ENCODE results near the gene LAT.
"Not testable (repeated sequence)": the region's sequence is repeated elsewhere in the genome, so short reads cannot be mapped to it uniquely, and the experiment has no call there.

LAT gene

DNA sequence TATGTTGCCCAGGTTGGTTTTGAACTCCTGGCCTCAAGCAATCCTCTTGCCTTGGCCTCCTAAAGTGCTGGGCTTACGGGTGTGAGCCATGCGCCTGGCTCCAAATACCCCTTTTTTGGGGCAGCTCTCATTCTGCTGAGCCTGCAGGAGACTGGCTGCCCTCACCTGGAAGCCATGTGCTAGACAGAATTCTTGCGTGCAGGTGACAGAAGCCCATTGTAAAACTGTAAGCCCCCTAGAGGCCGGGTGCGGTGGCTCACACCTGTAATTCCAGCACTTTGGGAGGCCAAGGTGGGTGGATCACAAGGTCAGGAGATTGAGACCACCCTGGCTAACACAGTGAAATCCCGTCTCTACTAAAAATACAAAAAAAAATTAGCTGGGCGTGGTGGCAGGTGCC, 4.5 kb upstream of the LAT start:
- not testable (repeated sequence) for DNase-seq

DNA sequence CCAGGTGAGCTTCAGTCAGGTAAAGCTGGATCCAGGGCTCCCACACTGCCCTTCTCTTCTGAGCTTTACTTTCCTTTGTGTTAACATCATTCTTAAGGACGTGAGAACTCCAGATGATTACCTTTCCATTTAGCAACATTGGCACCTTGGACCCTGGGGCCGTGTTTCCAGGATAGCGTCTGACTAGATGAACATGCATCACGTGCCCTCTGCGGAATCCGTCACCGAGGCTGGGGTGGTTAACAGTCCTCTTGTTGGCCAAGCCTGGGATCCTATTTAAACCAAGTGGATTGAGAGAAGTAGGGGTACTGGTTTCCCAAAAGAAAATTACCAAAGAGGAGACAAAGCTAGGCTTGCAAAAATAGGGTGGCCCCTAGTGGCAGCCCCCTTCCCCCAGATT, 3.9 kb upstream of the LAT start:
- no peak for DNase-seq

DNA sequence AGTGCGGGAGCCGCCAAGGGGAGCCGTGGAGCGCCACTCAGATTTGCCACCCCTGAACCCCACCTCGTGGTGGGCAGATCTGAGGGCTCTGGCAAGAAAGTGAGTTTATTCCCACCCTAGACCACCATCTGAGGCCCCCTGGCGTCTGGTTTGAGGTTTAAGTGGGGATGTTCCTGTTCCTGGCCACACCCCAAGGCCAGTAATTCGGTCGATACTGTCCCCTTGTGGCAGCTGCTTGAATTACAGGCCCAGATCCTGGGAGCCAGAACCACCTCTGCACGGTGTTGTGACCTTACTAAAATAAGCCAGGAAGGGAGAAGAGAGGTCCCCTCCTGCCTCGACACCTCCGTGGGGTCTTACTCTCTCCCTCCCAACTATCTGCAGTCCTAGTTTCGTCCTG, 3.3 kb upstream of the LAT start:
- peak; percentile 11 for DNase-seq

DNA sequence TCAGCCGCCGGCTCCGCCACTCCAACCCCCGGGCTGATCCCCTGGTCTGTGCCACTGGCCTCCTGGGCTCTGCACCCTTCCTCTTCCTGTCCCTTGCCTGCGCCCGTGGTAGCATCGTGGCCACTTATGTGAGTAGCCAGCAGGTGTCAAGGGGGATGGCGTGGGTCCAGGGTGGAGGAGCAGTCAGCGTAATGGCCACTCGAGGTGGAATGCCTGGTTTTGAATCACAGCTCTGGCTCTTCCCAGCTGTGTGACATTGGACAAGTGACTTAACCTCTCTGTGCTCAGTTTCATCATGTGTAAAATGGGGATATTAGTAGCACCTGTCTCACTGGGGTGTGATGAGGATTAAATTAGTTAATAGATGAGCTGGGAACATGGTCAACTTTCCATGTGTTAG, 2.4 kb upstream of the LAT start:
- DNase-seq, result no peak

DNA sequence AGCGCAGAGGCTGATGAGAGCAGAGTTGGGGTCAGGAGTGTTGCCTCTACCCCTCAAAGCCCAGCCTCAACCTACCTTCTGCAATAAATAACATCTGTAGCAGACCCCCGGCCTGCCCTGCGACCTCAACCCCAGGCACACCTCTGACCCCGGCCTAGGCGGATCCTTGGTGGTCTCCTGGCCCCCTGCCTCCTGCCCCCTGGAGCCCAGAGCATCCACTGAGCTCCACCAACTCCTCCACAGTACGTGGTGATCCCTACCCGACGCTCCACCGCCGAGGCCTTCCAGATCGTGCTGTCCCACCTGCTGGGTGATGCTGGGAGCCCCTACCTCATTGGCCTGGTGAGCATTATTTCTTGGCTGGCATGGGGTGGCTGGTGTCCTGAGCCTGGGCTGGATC, 1.9 kb upstream of the LAT start:
- no peak for DNase-seq

DNA sequence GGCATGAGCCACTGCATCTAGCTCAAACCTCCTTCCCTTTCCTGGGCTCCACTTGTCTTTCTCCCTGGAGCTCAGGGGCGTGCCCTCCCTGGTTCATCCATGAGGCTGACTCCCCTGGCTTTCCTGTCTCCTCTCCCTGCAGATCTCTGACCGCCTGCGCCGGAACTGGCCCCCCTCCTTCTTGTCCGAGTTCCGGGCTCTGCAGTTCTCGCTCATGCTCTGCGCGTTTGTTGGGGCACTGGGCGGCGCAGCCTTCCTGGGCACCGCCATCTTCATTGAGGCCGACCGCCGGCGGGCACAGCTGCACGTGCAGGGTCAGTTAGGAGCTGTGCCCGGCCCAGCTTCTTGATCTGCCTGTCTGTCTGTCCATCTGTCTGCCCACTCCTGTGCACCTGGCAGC, 1.2 kb upstream of the LAT start:
- DNase-seq, result no peak

DNA sequence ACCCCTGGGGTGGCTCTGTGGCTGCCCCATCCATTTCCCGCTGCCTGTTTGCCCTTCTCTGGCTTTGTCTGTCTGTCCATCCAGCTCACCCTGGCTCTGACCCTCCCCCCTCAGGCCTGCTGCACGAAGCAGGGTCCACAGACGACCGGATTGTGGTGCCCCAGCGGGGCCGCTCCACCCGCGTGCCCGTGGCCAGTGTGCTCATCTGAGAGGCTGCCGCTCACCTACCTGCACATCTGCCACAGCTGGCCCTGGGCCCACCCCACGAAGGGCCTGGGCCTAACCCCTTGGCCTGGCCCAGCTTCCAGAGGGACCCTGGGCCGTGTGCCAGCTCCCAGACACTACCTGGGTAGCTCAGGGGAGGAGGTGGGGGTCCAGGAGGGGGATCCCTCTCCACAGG, 761 bp upstream of the LAT start:
- no peak for DNase-seq

DNA sequence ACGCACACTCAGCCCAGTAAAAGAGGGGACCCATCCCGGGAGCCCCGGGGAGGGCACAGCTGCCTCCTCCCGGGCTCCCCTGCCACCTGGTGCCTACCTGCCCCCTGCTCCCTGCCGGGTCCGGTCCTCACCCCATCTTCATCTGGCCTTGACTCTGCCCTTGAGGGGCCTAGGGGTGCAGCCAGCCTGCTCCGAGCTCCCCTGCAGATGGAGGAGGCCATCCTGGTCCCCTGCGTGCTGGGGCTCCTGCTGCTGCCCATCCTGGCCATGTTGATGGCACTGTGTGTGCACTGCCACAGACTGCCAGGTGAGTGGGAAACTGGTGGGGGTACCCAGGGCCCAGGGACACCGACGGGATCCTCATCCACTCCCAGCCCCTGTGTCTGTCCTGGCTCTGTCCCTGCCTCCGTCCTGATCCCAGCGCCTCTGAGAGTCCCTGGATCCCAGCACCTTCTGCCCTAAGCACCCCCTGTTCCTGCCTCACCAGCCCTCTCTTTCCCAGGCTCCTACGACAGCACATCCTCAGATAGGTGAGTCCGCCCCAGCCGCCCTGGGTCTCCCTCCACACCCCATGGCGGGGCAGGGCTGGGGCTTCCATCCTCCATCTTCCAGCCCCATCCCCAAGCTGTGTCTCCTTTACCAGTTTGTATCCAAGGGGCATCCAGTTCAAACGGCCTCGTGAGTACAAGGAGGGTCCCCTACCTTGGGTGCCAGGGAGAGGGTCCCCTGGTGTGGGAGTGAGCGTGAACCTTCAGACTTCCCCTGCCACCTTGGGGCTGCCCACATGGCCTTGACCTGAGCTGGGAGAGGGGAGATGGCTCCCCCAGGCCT, 574 bp downstream of the LAT start:
- no peak for DNase-seq

DNA sequence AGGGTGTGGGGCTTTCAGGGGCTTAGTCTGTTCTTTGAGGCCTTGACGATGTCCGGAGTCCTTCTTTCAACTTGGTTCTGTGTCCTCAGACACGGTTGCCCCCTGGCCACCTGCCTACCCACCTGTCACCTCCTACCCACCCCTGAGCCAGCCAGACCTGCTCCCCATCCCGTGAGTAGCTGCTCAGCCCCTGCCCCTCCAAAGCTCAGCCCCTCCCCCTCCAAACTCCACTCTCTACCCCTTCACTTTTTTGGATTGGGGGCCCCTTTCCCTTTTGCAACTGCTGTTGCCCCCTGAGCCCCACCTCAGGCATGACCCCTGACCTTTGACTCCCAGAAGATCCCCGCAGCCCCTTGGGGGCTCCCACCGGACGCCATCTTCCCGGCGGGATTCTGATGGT, 1.2 kb downstream of the LAT start:
- no peak for DNase-seq

DNA sequence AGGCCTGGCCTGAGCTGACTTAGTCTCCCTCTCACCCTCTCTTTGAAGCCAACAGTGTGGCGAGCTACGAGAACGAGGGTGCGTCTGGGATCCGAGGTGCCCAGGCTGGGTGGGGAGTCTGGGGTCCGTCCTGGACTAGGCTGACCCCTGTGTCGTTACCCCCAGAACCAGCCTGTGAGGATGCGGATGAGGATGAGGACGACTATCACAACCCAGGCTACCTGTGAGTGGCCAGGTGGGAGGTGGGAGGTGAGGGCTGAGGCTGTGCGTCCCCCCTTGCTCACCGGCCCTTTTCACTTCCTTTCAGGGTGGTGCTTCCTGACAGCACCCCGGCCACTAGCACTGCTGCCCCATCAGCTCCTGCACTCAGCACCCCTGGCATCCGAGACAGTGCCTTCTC, 1.6 kb downstream of the LAT start:
- no peak for DNase-seq

DNA sequence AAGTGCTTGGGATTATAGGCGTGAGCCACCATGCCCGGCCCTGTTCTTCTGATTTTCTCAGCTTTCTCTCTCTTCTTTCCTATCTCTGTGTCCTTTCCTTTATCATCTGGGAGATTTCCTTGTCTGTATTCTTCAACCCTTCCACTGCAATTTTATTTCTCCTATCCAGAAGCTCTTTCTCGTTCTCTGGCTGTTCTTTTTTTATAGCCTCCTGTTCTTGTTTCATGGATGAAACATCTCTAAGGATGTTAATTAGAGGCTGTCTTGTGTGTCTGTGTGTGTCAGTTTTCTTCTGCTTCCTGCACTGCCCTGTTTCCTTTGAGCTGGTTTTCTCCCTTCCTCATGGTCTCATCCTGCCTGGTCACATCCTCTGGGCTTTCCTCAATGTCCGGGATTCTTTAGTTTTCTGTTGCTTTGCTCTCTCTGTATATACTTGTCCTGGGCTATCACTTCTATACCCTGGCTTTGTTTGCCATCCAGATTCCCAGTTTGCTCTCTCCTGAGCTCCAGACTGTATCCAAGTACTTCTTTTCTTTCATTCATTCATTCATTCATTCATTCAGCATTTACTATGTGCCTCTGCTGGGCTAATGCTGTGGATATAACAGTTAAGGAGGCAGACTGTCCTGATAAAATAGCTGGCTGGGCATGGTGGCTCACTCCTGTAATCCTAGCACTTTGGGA, 2.5 kb downstream of the LAT start:
- no peak for DNase-seq

DNA sequence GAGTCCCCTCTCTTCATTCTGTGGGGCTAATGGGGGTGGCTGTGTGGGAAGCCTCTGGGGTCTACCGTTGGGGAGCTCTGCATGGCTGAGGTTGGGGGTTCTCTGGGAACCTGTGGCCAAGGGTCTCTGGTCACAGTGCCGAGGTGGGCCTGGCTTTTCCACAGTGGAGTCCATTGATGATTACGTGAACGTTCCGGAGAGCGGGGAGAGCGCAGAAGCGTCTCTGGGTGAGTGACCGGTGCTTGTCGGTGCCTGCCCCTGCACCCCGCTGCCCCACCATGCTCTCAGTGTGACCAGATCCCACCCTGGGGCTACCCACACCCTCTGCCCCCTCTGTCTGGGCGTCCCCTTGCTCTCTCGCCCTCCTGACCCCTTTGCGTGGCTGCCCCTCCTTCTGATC, 4.5 kb downstream of the LAT start:
- no peak for DNase-seq

DNA sequence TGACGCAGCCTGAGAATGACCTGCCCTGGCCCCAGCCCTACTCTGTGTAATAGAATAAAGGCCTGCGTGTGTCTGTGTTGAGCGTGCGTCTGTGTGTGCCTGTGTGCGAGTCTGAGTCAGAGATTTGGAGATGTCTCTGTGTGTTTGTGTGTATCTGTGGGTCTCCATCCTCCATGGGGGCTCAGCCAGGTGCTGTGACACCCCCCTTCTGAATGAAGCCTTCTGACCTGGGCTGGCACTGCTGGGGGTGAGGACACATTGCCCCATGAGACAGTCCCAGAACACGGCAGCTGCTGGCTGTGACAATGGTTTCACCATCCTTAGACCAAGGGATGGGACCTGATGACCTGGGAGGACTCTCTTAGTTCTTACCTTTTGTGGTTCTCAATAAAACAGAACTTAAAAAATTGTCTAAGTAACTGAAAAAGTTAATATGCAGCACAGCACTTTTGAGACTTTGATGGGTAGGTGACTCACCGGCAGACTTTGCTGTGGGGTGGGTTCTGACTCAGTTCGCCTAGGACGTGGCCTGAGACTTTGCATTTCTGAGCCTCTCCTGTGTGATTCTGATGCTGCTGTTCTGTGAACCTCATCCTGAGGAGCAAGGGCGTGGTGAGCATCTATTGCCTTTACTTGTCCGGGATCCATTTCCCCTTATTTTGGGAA, 5.7 kb downstream of the LAT start:
- no peak for DNase-seq

DNA sequence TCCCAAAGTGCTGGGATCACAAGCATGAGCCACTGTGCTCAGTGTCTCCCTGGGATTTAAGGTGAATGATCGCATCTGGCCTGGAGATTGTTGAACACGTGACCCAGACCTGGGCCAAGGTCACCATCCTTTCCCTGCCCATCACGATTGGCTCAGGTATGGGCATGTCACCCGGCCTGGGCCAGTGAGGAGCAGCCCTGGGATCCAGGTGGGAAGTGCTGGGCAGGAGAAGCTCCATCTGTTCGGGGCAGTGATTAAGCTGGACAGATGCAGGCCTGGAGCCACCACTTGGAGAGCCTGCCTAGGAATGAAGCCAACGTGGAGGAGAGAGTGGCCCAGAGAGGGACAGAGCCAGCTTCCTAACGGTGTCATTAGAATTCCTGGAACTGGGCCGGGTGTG, 6.8 kb downstream of the LAT start:
- DNase-seq, result no peak

DNA sequence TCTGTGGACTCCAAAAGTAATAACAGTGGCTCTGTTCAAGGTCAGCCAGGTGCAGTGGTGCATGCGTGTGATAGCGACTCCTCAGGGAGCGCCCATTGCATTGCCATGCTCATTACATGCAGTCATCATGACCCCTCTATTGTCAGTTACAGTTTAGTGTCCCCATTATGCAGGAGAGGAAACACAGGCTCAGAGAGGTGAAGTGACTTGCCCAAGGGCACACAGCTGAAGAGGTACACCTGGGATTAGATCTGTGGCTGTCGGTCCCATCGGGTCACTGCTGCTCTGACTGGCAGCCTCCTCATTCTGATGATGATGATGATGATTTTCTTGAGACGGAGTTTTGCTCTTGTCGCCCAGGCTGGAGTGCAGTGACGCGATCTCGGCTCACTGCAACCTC, 7.6 kb downstream of the LAT start:
- DNase-seq, result no peak

DNA sequence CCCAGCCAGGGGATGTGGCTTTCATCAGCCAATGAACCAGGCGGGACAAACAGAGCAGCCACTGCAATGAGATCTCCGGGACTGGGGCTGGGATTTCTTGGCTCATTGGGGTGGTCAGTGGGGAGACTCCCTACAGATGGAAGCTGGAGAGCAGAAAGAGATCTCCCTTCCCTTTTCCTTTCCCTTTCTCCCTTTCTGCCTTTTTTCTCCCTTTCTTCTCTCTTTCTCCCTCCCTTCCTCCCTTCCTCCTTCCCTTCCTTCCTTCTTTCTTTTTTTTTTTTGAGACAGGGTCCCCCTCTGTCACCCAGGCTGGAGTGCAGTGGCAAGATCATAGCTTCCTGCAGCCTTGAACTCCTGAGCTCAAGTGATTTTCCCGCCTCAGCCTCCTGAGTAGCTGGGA, 14.0 kb downstream of the LAT start:
- no peak for DNase-seq

DNA sequence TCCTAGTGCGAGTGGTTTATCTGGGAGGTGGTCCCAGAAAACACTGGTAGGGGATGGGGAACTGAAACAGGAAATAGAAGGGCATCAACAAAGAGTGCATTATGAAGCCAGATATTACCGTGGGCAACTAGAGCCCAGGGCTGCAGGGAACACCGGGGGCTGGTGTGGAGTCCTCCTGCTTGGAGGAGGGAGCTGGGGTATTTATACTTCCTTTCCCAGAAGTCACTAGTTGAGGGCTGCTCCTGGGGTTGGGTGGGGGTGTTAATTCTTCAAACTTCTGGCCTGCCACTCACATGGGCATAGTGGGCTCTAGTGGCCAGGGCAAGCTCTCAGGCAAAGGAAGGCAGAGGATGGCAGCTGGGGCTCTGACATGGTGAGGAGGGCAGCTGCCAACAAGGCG, 14.7 kb downstream of the LAT start:
- DNase-seq, result no peak

DNA sequence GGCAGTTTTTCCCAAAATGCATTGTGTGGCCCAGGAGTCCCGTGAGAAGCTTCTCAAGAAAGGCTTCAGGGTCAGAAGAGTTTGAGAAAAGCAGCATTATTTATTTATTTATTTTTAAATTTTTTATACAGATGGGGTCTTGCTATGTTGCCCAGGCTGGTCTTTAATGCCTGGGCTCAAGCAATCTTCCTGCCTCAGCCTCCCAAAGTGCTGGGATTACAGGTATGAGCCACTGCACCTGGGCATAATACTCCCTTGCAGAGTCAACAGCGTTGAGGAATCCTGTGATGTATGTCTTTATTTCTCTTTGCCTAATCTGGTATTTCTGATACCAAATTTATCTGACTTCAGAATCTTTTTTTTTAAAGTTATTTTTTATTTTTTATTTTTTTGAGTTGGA, 15.2 kb downstream of the LAT start:
- no peak for DNase-seq

DNA sequence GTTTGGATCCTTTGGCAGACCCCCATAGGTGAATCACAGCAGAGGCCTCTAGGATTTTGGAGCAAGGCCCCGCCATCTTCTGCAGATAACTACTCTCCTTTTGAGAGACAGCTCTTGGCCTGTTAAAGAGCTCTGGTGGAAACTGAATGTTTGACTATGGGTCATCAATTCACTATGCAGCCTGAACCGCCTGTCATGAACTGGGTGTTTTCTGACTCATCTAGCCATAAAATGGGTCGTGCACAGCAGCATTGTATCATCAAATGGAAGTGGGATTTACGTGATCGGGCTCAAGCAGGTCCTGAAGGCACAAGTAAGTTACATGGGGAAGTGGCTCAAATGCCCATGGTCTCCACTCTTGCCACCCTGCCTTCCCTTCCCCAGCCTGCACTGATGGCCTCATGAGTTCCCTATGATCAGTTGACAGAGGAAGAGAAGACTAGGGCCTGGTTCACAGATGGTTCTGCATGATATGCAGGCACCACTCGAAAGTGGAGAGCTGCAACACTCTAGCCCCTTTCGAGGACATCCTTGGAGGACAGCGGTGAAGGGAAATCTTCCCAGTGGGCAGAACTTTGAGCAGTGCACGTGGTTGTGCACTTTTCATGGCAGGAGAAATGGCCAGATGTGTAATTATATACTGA, 19.8 kb downstream of the LAT start:
- not testable (repeated sequence) for DNase-seq

DNA sequence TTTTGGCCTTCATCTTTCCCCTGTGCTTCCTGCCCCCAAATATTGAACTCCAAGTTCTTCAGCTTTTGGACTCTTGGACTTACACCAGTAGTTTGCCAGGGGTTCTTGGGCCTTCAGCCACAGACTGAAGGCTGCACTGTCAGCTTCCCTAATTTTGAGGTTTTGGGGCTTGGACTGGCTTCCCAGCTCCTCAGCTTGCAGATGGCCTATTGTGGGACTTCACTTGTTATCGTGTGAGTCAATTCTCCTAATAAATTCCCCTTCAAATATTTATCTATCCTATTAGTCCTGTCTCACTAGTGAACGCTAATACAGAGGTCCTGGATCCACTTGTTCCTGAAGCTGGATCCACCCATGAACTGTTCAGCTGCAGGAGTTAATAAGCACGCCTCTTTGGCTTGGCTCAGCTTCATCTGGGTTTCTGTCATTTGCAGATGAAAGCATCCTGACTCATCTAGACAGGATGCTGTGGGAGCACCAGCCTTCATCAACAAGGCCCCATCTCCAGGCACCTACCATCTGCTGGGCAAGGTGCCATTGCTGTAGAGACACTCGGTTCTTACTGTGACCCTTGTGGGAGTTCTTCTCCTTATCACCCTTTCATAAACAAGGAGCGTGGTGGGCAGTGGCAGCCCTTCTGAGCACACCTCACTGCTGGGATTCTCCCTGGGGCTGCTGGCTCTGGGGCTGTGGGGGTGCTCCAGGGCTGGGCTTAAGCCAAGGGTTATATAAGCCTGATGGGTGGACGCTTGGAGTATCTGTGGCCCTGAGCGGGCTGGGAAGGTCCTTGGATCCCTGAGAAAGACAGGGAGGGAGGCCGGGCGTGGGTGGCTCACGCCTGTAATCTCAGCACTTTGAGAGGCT, 23.1 kb downstream of the LAT start:
- peak; percentile 9 for DNase-seq

DNA sequence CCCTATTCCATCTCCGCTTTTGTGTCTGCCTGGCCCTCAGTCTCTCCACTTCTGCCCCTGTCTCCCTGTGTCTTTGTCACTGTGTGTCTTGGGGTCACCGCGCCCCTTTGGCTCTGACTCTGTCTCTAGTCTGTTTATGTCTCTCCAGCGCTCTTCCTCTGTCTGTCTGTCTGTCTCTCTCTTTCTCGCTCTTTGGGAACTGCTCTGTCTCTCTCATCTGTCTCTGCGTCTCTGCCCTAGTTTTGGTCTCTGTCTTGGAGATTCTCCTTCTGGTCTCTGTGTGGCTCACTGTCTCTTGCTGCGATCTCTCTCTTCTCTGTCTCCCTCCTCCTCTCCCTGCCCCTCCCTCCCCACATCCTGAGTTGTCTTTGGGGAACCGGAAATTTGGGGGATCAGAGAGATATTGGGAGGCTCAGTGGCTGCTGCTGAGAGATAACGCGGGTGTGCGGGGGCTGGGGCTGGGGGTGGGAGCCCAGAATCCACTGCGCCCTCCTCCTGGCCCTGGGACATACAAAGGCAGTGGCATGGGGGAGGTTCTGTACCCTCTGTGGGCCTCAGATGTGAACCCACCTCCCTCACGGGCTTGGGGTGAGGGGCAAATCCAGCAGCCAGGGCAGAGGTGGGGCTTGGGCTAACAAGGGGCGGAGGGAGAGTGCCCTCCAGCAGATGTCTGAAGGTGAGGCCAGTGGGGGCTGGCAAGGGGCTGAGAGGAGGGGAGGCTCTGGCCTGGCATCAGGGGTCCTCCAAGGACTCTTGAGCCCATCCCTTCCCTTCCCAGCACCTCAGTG, 24.4 kb downstream of the LAT start:
- no peak for DNase-seq

DNA sequence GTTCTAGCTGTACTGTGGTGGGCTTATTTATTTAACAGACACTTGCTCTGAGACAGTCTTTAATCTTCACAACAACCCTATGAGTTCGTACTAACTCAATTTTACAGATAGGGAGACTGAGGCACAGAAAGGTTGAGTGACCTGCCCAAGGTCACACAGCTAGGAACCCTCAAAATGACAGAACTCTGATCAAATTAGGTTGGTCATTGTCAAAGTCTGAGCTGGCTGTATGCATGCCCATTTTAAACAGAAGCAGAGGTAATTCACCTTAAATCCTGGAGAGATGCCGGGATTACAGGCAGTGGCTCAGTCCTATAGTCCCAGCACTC, 24.9 kb downstream of the LAT start:
- DNase-seq, result no peak
